HCT116 (cell line): ENCODE data around the gene SLC22A23. TPM values are rescaled to one million over a fixed set of nuclear protein-coding genes. Genes with fewer than 3 reads are reported as not detected.

ENCODE experiments used
- ATAC-seq: fragments of 200-7000 bp; cut with Tn5 transposase; 2 replicates; pipeline ENCODE4 v1.9.1; 2020; ENCODE audit warnings: mild to moderate bottlenecking, moderate library complexity
- BruUV-seq: library from RNA; stranded (reverse); fragments of 400-500 nt; replicated peaks from 2 replicates; lab custom pipeline; 2021; lab: Mats Ljungman, UMichigan
- CTCF ChIA-PET: fragments of 300-600 bp; sonication (Branson Sonifier 250); formaldehyde crosslinking; loops from one replicate; lab custom pipeline; 2021; ENCODE audit warnings: antibody characterized with exemption; lab: Charles Lee
- POLR2A ChIA-PET: fragments of 300-600, 350-600 bp; sonication (Branson Sonifier 250); formaldehyde crosslinking; loops from one replicate; lab custom pipeline; 2021; ENCODE audit warnings: antibody characterized with exemption; lab: Charles Lee
- RAD21 ChIA-PET, 2 experiments: fragments of 300-600 bp; sonication (Branson Sonifier 250); formaldehyde crosslinking; loops; one replicate each; lab custom pipeline; 2023; ENCODE audit warnings: low total read pairs in 2 of 2; ENCODE audit not compliant: uncharacterized antibody in 2 of 2, unreplicated experiment in 2 of 2, low non-redundant PET in 1 of 2; lab: Charles Lee
- DNase-seq: peaks from one replicate; pipeline ENCODE4 v3.0.0-alpha.2; 2010; ENCODE audit warnings: low read depth, low spot score
- H2AFZ ChIP-seq: fragments of 200-600 bp; shearing (Covaris generic), sonication (generic); 2 replicates; pipeline ENCODE4 v1.6.1; 2017; ENCODE audit warnings: low read depth, mixed run types, mixed read lengths, antibody characterized with exemption, low read length; ENCODE audit not compliant: poor library complexity, severe bottlenecking
- H3K27ac ChIP-seq: 2 replicates; pipeline ENCODE4 v1.5.1; 2012; ENCODE audit warnings: low read depth, low read length
- H3K27me3 ChIP-seq: fragments of 200-600 bp; sonication (generic); 2 replicates; pipeline ENCODE4 v1.6.1; 2016; ENCODE audit warnings: mixed run types, low read length, mixed read lengths; ENCODE audit not compliant: insufficient read depth
- H3K36me3 ChIP-seq, 2 experiments: fragments of 200-500 bp in 1 of 2; fragments of 200-600 bp in 1 of 2; sonication (Bioruptor generic) in 1 of 2; sonication (generic) in 1 of 2; 2 replicates each; pipeline versions ENCODE4 v1.5.1 to v1.6.1; 2014 to 2016; ENCODE audit warnings: low read length in 2 of 2, inconsistent platforms in 1 of 2, mixed read lengths in 1 of 2, mixed run types in 1 of 2; ENCODE audit not compliant: insufficient read depth in 2 of 2, control insufficient read depth in 1 of 2
- H3K4me1 ChIP-seq, 2 experiments: fragments of 200-600 bp in 1 of 2; sonication (generic) in 1 of 2; 2 replicates each; pipeline versions ENCODE4 v1.5.1 to v1.6.1; 2012 to 2017; ENCODE audit warnings: low read length in 2 of 2, inconsistent platforms in 1 of 2, mild to moderate bottlenecking in 1 of 2, mixed read lengths in 1 of 2, mixed run types in 1 of 2, moderate library complexity in 1 of 2; ENCODE audit not compliant: insufficient read depth in 2 of 2, control insufficient read depth in 1 of 2
- H3K4me2 ChIP-seq: fragments of 200-600 bp; sonication (generic); 2 replicates; pipeline ENCODE4 v1.6.1; 2017; ENCODE audit warnings: mixed run types, low read length, mixed read lengths
- H3K4me3 ChIP-seq, 2 experiments: fragments of 200-600 bp in 1 of 2; sonication (generic) in 1 of 2; replicated peaks in 1 of 2; 2 replicates each; pipeline ENCODE4 v1.5.1; 2011 to 2016; ENCODE audit warnings: low read length in 2 of 2, control low read depth in 1 of 2, low read depth in 1 of 2, mild to moderate bottlenecking in 1 of 2, mixed read lengths in 1 of 2, mixed run types in 1 of 2
- H3K79me2 ChIP-seq: fragments of 200-600 bp; sonication (generic); 2 replicates; pipeline ENCODE4 v1.6.1; 2017; ENCODE audit warnings: mild to moderate bottlenecking, mixed run types, low read length, moderate library complexity, mixed read lengths; ENCODE audit not compliant: insufficient read depth
- H3K9ac ChIP-seq: fragments of 200-600 bp; sonication (generic); 2 replicates; pipeline ENCODE4 v1.6.1; 2016; ENCODE audit warnings: low read length, mixed read lengths
- H3K9me2 ChIP-seq: fragments of 200-600 bp; sonication (generic), shearing (Covaris generic); 2 replicates; pipeline ENCODE4 v1.6.1; 2017; ENCODE audit warnings: mixed run types, mild to moderate bottlenecking, moderate library complexity; ENCODE audit not compliant: insufficient read depth
- H3K9me3 ChIP-seq, 2 experiments: fragments of 200-500 bp in 1 of 2; fragments of 200-600 bp in 1 of 2; sonication (Bioruptor generic) in 1 of 2; sonication (generic) in 1 of 2; 2 replicates each; pipeline ENCODE4 v1.6.1; 2014 to 2017; ENCODE audit warnings: low read length in 2 of 2, mixed read lengths in 2 of 2, inconsistent platforms in 1 of 2, low read depth in 1 of 2, mild to moderate bottlenecking in 1 of 2, mixed run types in 1 of 2, moderate library complexity in 1 of 2; ENCODE audit not compliant: control insufficient read depth in 1 of 2, insufficient read depth in 1 of 2
- H4K20me1 ChIP-seq: fragments of 200-600 bp; sonication (generic), shearing (Covaris generic); 2 replicates; pipeline ENCODE4 v1.6.1; 2017; ENCODE audit warnings: mixed run types, mild to moderate bottlenecking, moderate library complexity; ENCODE audit not compliant: insufficient read depth
- CBX3 ChIP-seq: IDR thresholded peaks from 2 replicates; pipeline ENCODE4 v1.6.1; 2012; ENCODE audit warnings: low read depth
- CEBPB ChIP-seq: IDR thresholded peaks from 2 replicates; pipeline ENCODE4 v1.6.1; 2012; ENCODE audit warnings: low read depth
- EGR1 ChIP-seq: IDR thresholded peaks from 2 replicates; pipeline ENCODE4 v1.6.1; 2012; ENCODE audit warnings: low read depth
- EZH2 ChIP-seq: fragments of 200-600 bp; sonication (generic); IDR thresholded peaks from 2 replicates; pipeline ENCODE4 v1.6.1; 2017; ENCODE audit warnings: antibody characterized with exemption, mixed run types
- EZH2phosphoT487 ChIP-seq: fragments of 200-600 bp; IDR thresholded peaks from 2 replicates; pipeline ENCODE4 v1.6.1; 2018; ENCODE audit warnings: antibody characterized with exemption, borderline replicate concordance
- JUND ChIP-seq: IDR thresholded peaks from 2 replicates; pipeline ENCODE4 v1.6.1; 2012
- POLR2A ChIP-seq: IDR thresholded peaks from 2 replicates; pipeline ENCODE4 v1.7.0; 2011; ENCODE audit warnings: borderline replicate concordance; ENCODE audit not compliant: insufficient read depth, insufficient read length; ENCODE audit errors: extremely low read depth
- POLR2AphosphoS5 ChIP-seq: IDR thresholded peaks from 2 replicates; pipeline ENCODE4 v1.6.1; 2011; ENCODE audit warnings: mild to moderate bottlenecking, low read depth, low read length, moderate library complexity
- RAD21 ChIP-seq: IDR thresholded peaks from 2 replicates; pipeline ENCODE4 v1.6.1; 2012; ENCODE audit warnings: low read depth, mild to moderate bottlenecking
- SRF ChIP-seq: IDR thresholded peaks from 2 replicates; pipeline ENCODE4 v1.6.1; 2012; ENCODE audit warnings: low read depth
- TCF7L2 ChIP-seq: IDR thresholded peaks from 2 replicates; pipeline ENCODE4 v1.7.0; 2011; ENCODE audit warnings: borderline replicate concordance, inconsistent platforms; ENCODE audit not compliant: insufficient read depth, insufficient read length; ENCODE audit errors: extremely low read depth
- YY1 ChIP-seq: IDR thresholded peaks from 2 replicates; pipeline ENCODE4 v1.6.1; 2011; ENCODE audit warnings: low read length, low read depth, moderate library complexity, mild to moderate bottlenecking; ENCODE audit not compliant: insufficient replicate concordance; ENCODE audit errors: extremely low read depth
- ZFX ChIP-seq: fragments of 450-650 bp; IDR thresholded peaks from 2 replicates; pipeline ENCODE4 v1.6.1; 2017
- intact Hi-C: fragments of 100-400 bp; cut with micrococcal nuclease; formaldehyde crosslinking; loops from 2 replicates; pipeline ENCODE4 v1.10.0; 2022
- total RNA-seq: library from RNA; stranded (reverse); gene quantifications from one replicate; pipeline ENCODE4 v1.2.1, GENCODE V29; 2021; ENCODE audit not compliant: unreplicated experiment
- TF ChIP-seq, protein P1 (sequence below): IDR thresholded peaks from 2 replicates; pipeline ENCODE4 v1.6.1; 2012; ENCODE audit warnings: low read depth
- TF ChIP-seq, protein P2 (sequence below): IDR thresholded peaks from 2 replicates; pipeline ENCODE4 v1.6.1; 2012
- TF ChIP-seq, protein P3 (sequence below): IDR thresholded peaks from 2 replicates; pipeline ENCODE4 v1.6.1; 2011; ENCODE audit warnings: mild to moderate bottlenecking, low read length, moderate library complexity; ENCODE audit not compliant: insufficient replicate concordance; ENCODE audit errors: extremely low read depth

The SLC22A23 gene
- total RNA-seq, 1 experiment from 2014 or later, result 11.5 TPM

DNA sequence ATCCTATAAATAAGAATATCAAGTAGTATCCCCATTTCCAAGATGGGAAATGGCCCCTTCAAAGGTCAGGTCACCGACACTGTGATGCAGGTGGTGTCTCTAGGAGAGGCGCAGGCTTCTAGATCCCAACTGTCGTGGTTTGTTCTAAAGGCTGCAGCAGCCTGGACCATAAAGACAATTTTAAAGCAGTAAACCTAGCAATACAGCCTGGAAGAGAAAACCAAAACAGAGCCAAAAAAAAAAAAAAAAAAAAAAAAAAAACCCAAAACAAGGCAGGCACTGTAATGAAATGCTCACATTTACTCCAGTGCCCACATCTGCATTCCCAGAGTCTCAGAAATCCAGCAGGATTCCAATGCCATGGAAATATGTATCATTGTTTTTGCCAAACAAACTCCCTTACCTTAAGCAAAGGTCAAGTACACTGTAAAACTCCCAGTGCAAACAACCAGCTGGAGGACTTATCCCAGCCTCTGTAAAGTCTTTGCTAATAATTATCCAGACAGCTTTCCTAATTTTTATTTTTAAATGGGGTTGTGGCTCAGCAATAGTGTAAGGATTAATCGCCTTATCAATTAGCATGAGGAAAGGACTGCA is 99.9 kb downstream of the SLC22A23 start:
- Histone ChIP-seq H3K27ac (no peak overlapping the region; the same call in 1 of the 2 replicates), H3K4me2 (peak overlapping the region; percentile 71), H3K36me3 (no peaks in the 10 kb centered on the region), H3K4me1 (peaks cover 28 to 47% of the 10 kb centered on the region in 2 experiments), H3K9me3 (no peaks in the 10 kb centered on the region), H2AFZ (no peak overlapping the region), H3K9ac (no peak overlapping the region; the same call in 1 of the 2 replicates), H3K79me2 (no peaks in the 10 kb centered on the region), H3K9me2 (no peaks in the 10 kb centered on the region), H4K20me1 (no peaks in the 10 kb centered on the region), H3K27me3 (no peaks in the 10 kb centered on the region), H3K4me3 (0 out of 4 replicates have a peak overlapping the region, but pooled peaks of 1 of the 2 experiments have one; percentile 42)
- ATAC-seq (no peak), DNase-seq (no peak)
- ChIA-PET RAD21 (no interaction called here), CTCF (no interaction called here), POLR2A (no interaction called here)
- BruUV-seq, result no TSS peak
- intact Hi-C loops, result no loop called here
- TF ChIP-seq ZFX (no peak), SRF (no peak), CEBPB (no peak), EZH2phosphoT487 (no peak), CBX3 (no peak), POLR2AphosphoS5 (no peak), YY1 (no peak), RAD21 (no peak), TCF7L2 (no peak), EZH2 (no peak), JUND (no peak), POLR2A (no peak), EGR1 (no peak)
- TF ChIP-seq, protein P1, sequence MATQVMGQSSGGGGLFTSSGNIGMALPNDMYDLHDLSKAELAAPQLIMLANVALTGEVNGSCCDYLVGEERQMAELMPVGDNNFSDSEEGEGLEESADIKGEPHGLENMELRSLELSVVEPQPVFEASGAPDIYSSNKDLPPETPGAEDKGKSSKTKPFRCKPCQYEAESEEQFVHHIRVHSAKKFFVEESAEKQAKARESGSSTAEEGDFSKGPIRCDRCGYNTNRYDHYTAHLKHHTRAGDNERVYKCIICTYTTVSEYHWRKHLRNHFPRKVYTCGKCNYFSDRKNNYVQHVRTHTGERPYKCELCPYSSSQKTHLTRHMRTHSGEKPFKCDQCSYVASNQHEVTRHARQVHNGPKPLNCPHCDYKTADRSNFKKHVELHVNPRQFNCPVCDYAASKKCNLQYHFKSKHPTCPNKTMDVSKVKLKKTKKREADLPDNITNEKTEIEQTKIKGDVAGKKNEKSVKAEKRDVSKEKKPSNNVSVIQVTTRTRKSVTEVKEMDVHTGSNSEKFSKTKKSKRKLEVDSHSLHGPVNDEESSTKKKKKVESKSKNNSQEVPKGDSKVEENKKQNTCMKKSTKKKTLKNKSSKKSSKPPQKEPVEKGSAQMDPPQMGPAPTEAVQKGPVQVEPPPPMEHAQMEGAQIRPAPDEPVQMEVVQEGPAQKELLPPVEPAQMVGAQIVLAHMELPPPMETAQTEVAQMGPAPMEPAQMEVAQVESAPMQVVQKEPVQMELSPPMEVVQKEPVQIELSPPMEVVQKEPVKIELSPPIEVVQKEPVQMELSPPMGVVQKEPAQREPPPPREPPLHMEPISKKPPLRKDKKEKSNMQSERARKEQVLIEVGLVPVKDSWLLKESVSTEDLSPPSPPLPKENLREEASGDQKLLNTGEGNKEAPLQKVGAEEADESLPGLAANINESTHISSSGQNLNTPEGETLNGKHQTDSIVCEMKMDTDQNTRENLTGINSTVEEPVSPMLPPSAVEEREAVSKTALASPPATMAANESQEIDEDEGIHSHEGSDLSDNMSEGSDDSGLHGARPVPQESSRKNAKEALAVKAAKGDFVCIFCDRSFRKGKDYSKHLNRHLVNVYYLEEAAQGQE, result no peak
- TF ChIP-seq, protein P2, sequence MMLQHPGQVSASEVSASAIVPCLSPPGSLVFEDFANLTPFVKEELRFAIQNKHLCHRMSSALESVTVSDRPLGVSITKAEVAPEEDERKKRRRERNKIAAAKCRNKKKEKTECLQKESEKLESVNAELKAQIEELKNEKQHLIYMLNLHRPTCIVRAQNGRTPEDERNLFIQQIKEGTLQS, result no peak
- TF ChIP-seq, protein P3, sequence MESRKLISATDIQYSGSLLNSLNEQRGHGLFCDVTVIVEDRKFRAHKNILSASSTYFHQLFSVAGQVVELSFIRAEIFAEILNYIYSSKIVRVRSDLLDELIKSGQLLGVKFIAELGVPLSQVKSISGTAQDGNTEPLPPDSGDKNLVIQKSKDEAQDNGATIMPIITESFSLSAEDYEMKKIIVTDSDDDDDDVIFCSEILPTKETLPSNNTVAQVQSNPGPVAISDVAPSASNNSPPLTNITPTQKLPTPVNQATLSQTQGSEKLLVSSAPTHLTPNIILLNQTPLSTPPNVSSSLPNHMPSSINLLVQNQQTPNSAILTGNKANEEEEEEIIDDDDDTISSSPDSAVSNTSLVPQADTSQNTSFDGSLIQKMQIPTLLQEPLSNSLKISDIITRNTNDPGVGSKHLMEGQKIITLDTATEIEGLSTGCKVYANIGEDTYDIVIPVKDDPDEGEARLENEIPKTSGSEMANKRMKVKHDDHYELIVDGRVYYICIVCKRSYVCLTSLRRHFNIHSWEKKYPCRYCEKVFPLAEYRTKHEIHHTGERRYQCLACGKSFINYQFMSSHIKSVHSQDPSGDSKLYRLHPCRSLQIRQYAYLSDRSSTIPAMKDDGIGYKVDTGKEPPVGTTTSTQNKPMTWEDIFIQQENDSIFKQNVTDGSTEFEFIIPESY, result no peak
